Loucy (cell line): ENCODE measurements around the gene BRD3OS.
A peak's percentile ranks its signal among the peaks of the same experiment; 100 is the strongest.
"Not testable (repeated sequence)": the region's sequence is repeated elsewhere in the genome, so short reads cannot be mapped to it uniquely, and the experiment has no call there.

Experiments
- H2AFZ ChIP-seq: fragments of 200-600 bp; sonication (generic); 2 replicates; pipeline ENCODE4 v1.6.0; 2016; ENCODE audit warnings: antibody characterized with exemption, mild to moderate bottlenecking, low read length, moderate library complexity
- H3F3A ChIP-seq: fragments of 200-600 bp; 2 replicates; pipeline ENCODE4 v1.6.0; 2016; ENCODE audit warnings: antibody characterized with exemption, low read depth, mild to moderate bottlenecking
- H3K27me3 ChIP-seq: fragments of 200-600 bp; sonication (generic); 2 replicates; pipeline ENCODE4 v1.6.1; 2014; ENCODE audit warnings: low read length, mild to moderate bottlenecking; ENCODE audit not compliant: insufficient read depth, poor library complexity, severe bottlenecking
- H3K36me3 ChIP-seq: fragments of 200-600 bp; sonication (generic); 2 replicates; pipeline ENCODE4 v1.6.1; 2016; ENCODE audit warnings: low read length; ENCODE audit not compliant: insufficient read depth
- H3K4me1 ChIP-seq: fragments of 200-600 bp; sonication (generic); 2 replicates; pipeline ENCODE4 v1.5.1; 2014; ENCODE audit warnings: low read length, mild to moderate bottlenecking; ENCODE audit not compliant: insufficient read depth, poor library complexity, severe bottlenecking
- H3K4me2 ChIP-seq: fragments of 200-600 bp; sonication (generic); 2 replicates; pipeline ENCODE4 v1.6.0; 2014; ENCODE audit warnings: antibody characterized with exemption, low read length, low read depth, mild to moderate bottlenecking; ENCODE audit not compliant: poor library complexity, severe bottlenecking
- H3K4me3 ChIP-seq: fragments of 200-600 bp; sonication (generic); 2 replicates; pipeline ENCODE4 v1.5.1; 2014; ENCODE audit warnings: low read length, mild to moderate bottlenecking, mixed read lengths; ENCODE audit not compliant: poor library complexity, severe bottlenecking
- H3K79me2 ChIP-seq: fragments of 200-600 bp; sonication (generic); 2 replicates; pipeline ENCODE4 v1.6.1; 2014; ENCODE audit warnings: low read length; ENCODE audit not compliant: insufficient read depth
- H3K9ac ChIP-seq: fragments of 200-600 bp; sonication (generic); 2 replicates; pipeline ENCODE4 v1.6.0; 2014; ENCODE audit warnings: mild to moderate bottlenecking, low read depth, low read length, moderate library complexity; ENCODE audit not compliant: poor library complexity, severe bottlenecking
- H3K9me2 ChIP-seq: fragments of 200-600 bp; sonication (generic); replicated peaks from 2 replicates; pipeline ENCODE4 v1.6.1; 2016; ENCODE audit warnings: low read depth, low read length, mixed read lengths
- H3K9me3 ChIP-seq: fragments of 200-600 bp; sonication (generic); 2 replicates; pipeline ENCODE4 v1.6.1; 2014; ENCODE audit warnings: mild to moderate bottlenecking, antibody characterized with exemption, low read length, low read depth; ENCODE audit not compliant: insufficient read depth
- H4K20me1 ChIP-seq: fragments of 200-600 bp; sonication (generic); 2 replicates; pipeline ENCODE4 v1.6.0; 2014; ENCODE audit warnings: antibody characterized with exemption, low read length, mild to moderate bottlenecking; ENCODE audit not compliant: insufficient read depth, poor library complexity, severe bottlenecking
- EZH2phosphoT487 ChIP-seq: fragments of 200-600 bp; IDR thresholded peaks from 2 replicates; pipeline ENCODE4 v1.6.1; 2018; ENCODE audit warnings: antibody characterized with exemption, mild to moderate bottlenecking, moderate library complexity, borderline replicate concordance
- TF ChIP-seq, protein P1 (sequence below): fragments of 200-600 bp; sonication (generic); conservative IDR thresholded peaks from 2 replicates; pipeline ENCODE4 v1.5.1; 2014; ENCODE audit warnings: mild to moderate bottlenecking, antibody characterized with exemption, low read length

The BRD3OS gene

DNA sequence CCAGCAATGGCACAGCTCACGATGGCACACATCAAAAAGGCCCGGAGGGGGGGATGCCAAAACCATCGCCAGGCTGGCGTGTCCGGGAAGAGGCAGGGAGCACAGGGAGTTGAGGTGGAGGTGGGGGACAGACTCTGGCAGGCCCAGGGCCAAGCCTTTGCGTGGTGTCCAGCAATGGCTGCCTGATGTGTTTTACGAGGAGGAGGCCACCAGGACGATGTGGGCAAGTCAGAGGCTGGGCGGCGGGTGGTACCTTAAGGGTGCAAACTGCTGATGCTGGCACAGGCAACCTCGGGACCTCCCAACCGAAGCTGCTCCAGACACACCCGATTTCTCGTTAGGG is 37.9 kb upstream of the BRD3OS start:
- Histone ChIP-seq H3K4me3 (no peak overlapping the region), H4K20me1 (peaks cover 7% of the 10 kb centered on the region), H3K4me1 (peaks cover 24% of the 10 kb centered on the region), H3K9ac (no peak overlapping the region), H3K27me3 (no peaks in the 10 kb centered on the region), H2AFZ (no peak overlapping the region), H3K9me2 (no peaks in the 10 kb centered on the region), H3K9me3 (no peaks in the 10 kb centered on the region), H3K36me3 (no peaks in the 10 kb centered on the region), H3F3A (no peaks in the 10 kb centered on the region), H3K79me2 (peaks cover 72% of the 10 kb centered on the region), H3K4me2 (peak overlapping the region; percentile 42)
- TF ChIP-seq, protein P1, sequence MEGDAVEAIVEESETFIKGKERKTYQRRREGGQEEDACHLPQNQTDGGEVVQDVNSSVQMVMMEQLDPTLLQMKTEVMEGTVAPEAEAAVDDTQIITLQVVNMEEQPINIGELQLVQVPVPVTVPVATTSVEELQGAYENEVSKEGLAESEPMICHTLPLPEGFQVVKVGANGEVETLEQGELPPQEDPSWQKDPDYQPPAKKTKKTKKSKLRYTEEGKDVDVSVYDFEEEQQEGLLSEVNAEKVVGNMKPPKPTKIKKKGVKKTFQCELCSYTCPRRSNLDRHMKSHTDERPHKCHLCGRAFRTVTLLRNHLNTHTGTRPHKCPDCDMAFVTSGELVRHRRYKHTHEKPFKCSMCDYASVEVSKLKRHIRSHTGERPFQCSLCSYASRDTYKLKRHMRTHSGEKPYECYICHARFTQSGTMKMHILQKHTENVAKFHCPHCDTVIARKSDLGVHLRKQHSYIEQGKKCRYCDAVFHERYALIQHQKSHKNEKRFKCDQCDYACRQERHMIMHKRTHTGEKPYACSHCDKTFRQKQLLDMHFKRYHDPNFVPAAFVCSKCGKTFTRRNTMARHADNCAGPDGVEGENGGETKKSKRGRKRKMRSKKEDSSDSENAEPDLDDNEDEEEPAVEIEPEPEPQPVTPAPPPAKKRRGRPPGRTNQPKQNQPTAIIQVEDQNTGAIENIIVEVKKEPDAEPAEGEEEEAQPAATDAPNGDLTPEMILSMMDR, result no peak
- TF ChIP-seq EZH2phosphoT487, result no peak

DNA sequence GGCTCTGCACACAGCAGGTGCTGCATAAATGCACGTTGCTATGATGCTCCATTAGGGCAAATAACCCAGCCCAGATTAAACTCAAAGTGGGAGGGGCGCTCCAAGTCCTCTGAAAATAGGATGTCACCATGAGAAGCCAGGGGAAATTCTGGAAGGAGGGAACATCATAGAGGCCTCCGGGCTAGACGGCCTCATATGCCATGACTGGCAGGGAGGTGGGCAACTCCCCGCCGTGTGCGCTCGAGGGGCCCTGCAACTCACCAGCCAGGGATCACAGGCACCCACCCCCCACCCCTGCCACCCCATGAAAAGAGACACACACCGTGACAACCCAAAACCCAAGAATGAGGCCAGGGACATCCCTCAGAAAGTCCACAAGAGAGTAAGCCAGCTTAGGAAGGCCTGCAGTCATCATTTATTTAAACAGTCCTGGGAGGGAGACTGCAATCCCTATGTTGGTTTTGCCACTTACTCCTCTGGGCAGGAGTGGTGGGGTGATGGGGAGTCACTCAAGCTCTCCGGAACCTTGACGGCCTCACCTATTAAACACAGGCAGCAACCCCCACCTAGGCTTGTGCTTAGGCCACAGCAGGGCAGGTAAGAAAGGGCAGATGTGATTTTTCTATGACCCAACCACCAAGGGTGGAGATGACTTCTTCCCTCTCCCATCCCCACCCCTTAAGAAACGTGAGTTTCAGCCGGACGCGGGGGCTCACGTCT is 37.2 kb upstream of the BRD3OS start:
- peaks cover 7% of the 10 kb centered on the region for H4K20me1 ChIP-seq
- peak overlapping the region; percentile 12 for H3K4me3 ChIP-seq
- H3K4me1 ChIP-seq, result peaks cover 28% of the 10 kb centered on the region
- H3K79me2 ChIP-seq, result peaks cover 65% of the 10 kb centered on the region
- no peak overlapping the region for H3K9ac ChIP-seq
- no peak overlapping the region for H2AFZ ChIP-seq
- H3F3A ChIP-seq, result no peaks in the 10 kb centered on the region
- no peaks in the 10 kb centered on the region for H3K36me3 ChIP-seq
- H3K9me2 ChIP-seq, result no peaks in the 10 kb centered on the region
- H3K27me3 ChIP-seq, result no peaks in the 10 kb centered on the region
- TF ChIP-seq EZH2phosphoT487, result no peak
- TF ChIP-seq, protein P1, result no peak
- no peaks in the 10 kb centered on the region for H3K9me3 ChIP-seq
- H3K4me2 ChIP-seq, result peak overlapping the region; percentile 42

DNA sequence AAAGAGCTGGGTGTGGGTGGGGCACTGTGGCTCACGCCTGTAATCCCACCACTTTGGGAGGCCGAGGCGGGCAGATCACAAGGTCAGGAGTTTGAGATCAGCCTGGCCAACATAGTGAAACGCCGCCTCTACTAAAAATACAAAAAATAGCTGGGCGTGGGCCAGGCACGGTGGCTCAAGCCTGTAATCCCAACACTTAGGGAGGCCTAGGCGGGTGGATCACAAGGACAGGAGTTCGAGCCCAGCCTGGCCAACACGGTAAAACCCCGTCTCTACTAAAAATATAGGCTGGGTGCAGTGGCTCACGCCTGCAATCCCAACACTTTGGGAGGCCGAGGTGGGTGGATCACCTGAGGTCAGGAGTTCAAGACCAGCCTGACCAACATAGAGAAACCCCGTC is 36.5 kb upstream of the BRD3OS start:
- not testable (repeated sequence) for H3K4me3 ChIP-seq, H3K36me3 ChIP-seq, H4K20me1 ChIP-seq, H3F3A ChIP-seq, H3K27me3 ChIP-seq, H2AFZ ChIP-seq, H3K9me2 ChIP-seq, H3K9me3 ChIP-seq, H3K9ac ChIP-seq
- H3K4me2 ChIP-seq, result peak overlapping the region; percentile 42
- peaks cover 61% of the 10 kb centered on the region for H3K79me2 ChIP-seq
- H3K4me1 ChIP-seq, result peaks cover 34% of the 10 kb centered on the region
